NCI-H748 treated with DMSO at 0.1 percent for 48 hours (cell line): ENCODE data around the gene DIPK1A.
A peak's percentile ranks its signal among the peaks of the same experiment; 100 is the strongest.
"Not testable (repeated sequence)": the region's sequence is repeated elsewhere in the genome, so short reads cannot be mapped to it uniquely, and the experiment has no call there.

Source experiments
- DNase-seq: peaks from one replicate; lab custom pipeline; 2025; lab: John Stamatoyannopoulos, UW

DIPK1A gene

GRCh38 chr1:92921031-92922023 is 39.9 kb downstream of the DIPK1A start:
- DNase-seq, result no peak

DNA sequence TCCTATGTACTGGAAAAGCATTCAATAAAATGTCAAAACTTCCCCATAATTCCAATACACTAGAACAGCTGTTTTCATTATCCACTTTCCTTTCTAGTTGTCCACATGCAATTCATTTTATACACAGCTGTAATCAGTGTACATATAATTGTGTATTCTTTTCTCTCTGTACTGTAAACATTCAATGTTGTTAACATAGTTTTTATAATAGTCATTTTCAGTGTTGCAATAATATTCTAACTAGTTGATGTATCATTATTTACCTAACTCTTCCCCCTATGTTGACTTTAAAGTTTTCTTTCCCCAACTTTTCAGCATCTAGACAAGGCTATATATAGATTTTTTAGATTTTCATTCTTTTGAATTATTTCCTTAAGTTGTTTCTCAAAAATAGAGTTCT is 44.4 kb downstream of the DIPK1A start:
- DNase-seq, result no peak

DNA sequence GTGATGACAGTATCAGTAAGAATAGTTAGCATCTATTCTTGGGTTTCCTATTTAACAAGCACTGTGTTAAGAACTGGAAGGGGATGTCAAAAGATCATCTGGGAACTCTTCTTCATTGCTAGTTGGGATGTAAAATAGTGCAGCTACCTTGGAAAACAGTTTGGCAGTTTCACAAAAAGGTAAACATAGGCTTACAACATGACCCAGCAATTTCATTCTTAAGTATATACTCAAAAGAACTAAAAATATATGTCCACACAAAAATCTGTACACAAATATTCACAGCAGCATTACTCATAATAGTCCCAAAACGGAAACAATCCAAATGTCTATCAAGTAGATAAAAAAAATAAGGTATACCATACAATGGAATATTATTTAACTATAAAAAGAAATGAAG is 45.7 kb downstream of the DIPK1A start:
- no peak for DNase-seq

- no peak for DNase-seq
Observed at GRCh38 chr1:92913093-92913819, 48.0 kb downstream of the DIPK1A start.

- no peak for DNase-seq
Observed at GRCh38 chr1:92910081-92910480, 51.2 kb downstream of the DIPK1A start.

DNA sequence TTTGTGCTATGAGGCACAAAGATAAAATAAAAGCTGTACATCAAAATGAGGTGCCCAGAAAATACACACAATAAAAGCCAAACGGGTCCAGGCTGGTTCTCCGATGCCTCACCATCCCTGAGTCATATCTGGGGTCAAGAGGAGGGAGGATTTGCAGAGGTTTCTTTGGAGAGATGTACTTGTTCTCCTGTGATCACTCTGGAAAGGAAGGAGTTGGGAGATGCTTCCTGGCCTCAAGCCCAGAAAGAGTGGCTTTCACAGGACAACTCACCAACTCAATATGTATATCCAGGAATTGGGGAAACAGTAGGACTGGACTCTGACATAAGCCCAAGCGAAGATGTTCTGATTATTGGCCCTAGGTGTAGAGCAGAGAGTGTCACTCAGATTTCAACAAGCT is 51.9 kb downstream of the DIPK1A start:
- DNase-seq, result no peak

- no peak for DNase-seq
Observed at GRCh38 chr1:92907949-92908684, 53.1 kb downstream of the DIPK1A start.

GRCh38 chr1:92903765-92904164 is 57.5 kb downstream of the DIPK1A start:
- DNase-seq, result no peak

- DNase-seq, result no peak
Observed at GRCh38 chr1:92902406-92902744, 58.9 kb downstream of the DIPK1A start.

DNA sequence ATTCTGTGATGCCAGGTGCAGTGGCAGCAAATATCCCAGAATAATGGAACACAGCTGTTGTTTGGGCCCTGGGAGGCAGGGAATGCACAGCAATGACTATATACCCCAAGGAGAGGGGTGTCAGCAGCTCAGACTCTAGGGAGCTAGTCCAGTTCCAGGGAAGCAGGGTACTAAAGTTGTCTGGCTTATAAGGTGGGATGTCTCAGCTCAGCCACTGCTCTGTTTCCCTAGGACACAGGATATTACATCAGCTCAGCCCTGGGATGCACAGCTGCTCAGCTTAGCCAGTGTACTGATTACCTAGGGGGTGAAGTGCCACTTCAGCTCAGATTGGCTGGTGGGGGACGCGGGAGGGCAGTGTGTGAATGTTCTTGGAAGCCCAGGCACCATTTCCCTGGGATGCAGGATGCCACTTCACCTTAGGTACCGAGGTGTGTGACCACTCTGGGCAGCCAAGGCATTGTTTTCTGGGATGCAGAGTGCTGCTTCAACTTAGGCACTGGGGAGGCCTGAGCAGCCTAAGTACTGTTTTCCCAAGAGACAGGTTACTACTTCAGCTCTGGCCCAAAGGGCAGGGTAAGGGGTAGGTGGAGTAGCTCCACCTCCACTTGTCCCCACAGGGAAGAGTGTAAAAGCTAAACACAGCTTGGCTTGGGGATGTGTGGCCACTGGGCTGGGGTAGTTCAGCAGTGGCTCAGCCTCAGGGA is 59.4 kb downstream of the DIPK1A start:
- DNase-seq, result no peak

DNA sequence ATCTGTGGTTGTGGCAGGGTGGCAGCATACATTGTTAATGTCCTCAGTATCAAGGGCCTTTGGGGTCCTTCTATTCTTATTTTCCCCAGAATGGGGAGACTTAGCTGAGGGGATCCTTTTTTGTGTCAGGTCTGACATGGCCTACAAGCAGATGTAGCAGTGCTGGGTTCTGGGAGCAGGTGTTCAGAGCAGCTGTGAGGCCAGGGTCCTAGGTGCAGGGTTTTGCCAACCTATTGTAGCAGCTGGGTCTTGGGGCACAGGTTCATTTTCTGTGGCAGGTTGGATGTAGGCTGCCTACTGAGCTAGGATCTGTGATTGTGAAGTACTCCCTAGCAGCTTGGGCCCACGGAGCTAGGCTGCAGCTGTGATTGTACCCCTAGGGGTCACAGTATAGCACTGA is 60.1 kb downstream of the DIPK1A start:
- no peak for DNase-seq

GRCh38 chr1:92900539-92900938 is 60.7 kb downstream of the DIPK1A start:
- DNase-seq, result no peak

- no peak for DNase-seq
Observed at GRCh38 chr1:92899780-92900179, 61.5 kb downstream of the DIPK1A start.

- DNase-seq, result not testable (repeated sequence)
Observed at GRCh38 chr1:92898053-92898452, 63.2 kb downstream of the DIPK1A start.

DNA sequence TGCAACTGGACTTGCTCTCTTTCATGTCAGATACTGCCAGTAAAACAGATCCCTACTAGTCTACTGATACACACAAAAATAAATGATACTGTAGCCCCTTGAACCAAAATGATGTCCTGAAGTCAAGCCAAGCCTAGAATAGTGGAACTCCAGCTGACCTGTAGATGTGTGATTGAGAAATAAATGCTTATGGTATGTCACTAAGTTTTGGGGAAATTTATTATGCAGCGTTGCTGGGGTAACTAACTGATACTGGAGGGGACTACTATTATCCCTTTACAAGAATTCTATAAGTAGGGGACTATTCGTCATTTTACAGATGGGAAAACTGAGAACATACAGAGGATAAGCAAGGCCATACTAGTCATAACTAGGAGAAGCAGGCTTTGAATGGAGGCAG is 73.8 kb downstream of the DIPK1A start:
- no peak for DNase-seq

- DNase-seq, result peak; percentile 57
Observed at GRCh38 chr1:92886886-92887419, 74.3 kb downstream of the DIPK1A start.

DNA sequence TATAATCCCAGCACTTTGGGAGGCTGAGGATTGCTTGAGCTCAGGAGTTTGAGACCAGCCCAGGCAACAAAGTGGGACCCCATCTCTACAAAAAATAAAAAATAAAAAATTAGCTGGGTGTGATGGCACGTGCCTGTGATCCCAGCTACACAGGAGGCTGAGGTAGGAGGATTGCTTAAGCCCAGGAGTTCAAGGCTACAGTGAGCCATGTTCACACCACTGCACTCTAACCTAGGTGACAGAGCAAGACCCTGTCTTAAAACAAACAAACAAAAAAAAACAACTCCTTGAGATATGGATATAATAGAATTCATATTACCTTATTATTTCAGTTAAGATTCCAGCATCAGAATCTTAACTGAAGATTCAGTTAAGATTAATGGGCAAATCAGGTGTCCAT is 77.1 kb downstream of the DIPK1A start:
- no peak for DNase-seq

DNA sequence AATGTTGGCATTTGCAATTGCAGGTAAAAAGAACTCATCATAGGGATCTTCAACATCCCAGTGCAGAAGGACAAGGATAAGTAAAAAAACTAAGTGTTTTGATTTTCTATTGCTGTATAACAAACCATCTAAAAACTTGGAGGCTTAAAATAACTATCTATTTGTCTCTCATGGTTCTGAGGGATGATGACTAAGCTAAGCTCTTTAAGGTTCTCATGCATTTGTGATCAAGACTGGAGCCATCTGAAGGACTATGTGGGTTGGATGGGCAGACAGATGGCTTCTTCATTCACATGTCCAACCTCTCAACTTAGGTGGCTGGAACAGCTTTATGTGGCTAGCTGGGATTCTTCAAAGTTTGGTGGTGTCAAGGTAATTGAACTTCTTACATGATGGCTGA is 78.0 kb downstream of the DIPK1A start:
- DNase-seq, result no peak

GRCh38 chr1:92882819-92883218 is 78.4 kb downstream of the DIPK1A start:
- DNase-seq, result no peak

GRCh38 chr1:92881391-92881790 is 79.9 kb downstream of the DIPK1A start:
- DNase-seq, result no peak

GRCh38 chr1:92879316-92879968 is 81.8 kb downstream of the DIPK1A start:
- DNase-seq, result no peak
